AG08396 (cell line): Measurements from ENCODE around the gene KCNQ1.
A peak's percentile ranks its signal among the peaks of the same experiment; 100 is the strongest.
"Not testable (repeated sequence)": the region's sequence is repeated elsewhere in the genome, so short reads cannot be mapped to it uniquely, and the experiment has no call there.

Experiments
- DNase-seq: peaks from one replicate; pipeline ENCODE4 v3.0.0; 2012; ENCODE audit warnings: low spot score, mixed read lengths

KCNQ1 gene

DNA sequence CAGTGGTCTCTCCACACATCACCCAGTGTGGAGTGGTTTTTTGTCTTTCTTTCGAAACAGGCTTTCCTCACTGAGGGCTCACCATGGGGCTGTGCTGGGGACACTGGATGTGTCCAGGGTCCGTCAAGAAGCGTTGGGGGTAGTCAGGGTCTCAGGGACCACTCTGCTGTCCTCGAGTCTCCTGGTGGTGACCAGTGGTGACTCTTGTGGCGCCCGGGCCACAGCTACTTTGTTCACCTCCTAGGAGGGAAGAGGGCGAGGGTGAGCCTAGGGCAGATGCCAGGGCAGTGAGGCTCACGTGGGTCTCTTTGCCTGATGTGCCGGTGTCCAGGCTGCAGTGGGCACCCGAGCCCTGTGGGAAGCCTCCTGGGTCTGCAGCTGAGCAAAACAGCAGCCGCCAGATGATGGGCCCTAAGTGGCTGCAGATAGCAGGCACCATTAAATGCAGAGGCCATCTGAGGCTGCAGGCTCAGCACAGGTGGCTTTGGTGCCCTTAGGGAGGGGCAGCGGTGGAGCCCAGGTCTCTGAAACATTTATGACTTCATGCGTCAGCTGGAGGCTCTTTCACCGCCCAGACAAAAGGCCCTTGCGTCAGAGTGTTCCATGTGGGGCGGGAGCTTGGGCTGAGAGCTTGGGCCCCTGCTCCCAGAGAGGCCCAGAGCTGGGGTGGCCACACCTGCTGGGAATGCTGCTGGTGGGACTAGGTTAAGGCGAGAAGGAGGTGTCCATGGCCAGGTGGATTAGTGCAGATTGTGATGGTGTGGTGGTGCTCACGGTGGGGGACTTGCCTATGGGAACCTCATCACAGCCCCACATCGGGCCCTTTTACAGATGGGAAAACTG is 29.5 kb downstream of the KCNQ1 start:
- no peak for DNase-seq

DNA sequence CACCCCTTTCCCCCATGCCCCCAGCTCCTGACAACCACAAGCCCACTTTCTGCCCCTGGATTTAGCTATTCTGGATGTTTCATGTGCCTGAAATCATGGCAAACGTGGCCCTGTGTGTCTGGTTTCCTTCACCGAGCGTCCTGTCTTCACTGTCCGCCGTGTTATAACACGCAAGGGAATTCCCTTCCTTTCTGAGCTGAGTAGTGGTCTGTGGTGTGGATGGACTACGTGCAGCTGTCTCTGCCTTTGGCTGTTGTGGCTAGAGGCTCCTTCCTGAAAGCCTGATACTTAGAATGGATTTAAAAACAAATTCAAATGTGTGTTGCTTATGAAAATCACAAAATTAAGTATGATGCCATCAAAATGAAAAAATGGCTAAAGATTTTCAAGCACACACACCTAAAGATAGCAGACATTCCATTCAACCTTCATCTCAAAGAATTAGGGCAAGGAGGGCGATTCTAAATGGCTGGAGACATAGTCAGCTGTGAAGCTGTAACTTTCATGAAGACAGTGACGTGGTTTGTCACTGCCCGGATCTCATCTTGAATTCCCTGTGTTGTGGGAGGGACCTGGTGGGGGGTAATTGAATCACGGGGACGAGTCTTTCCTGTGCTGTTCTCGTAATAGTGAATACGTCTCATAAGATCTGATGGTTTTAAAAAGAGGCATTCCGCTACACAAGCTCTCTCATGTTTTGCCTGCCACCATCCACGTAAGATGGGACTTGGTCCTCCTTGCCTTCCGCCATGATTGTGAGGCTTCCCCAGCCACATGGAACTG is 30.5 kb downstream of the KCNQ1 start:
- no peak for DNase-seq

DNA sequence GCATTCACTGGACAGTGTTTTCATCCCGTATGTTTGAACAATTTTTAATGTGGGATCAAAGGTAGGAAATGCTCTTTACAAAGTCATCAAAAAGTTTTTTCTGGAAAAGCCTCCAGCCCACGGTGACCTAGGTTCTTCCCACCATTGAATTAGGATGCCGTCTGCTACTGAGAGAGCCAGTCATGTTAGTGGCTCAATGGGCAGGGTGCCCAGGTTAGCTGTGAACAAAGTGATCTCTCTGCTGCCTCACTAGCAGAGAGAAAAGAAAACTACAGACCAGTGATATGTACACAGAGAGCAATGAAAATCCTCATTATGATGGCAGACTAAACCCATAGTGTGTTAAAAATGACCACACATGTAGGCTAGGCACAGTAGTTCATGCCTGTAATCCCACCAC is 32.4 kb downstream of the KCNQ1 start:
- no peak for DNase-seq

DNA sequence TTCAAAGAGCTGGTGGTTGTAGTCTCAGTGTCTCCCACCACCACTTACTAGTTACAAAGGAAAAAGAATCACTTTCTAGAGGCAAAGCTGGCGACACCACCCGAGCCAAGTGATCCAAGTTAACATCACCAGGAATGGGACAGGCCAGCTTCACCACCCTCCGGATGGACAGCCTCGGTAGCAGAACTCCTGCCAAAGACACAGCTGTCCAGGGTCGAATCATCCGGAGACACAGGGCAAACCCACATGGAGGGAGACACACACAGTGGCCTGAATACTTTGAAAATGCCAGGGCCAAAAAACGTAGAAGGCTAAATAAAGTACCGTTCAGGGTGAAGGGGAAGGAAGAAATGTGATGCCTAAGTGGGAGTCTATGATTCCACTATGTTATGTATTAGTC is 33.1 kb downstream of the KCNQ1 start:
- DNase-seq = no peak

DNA sequence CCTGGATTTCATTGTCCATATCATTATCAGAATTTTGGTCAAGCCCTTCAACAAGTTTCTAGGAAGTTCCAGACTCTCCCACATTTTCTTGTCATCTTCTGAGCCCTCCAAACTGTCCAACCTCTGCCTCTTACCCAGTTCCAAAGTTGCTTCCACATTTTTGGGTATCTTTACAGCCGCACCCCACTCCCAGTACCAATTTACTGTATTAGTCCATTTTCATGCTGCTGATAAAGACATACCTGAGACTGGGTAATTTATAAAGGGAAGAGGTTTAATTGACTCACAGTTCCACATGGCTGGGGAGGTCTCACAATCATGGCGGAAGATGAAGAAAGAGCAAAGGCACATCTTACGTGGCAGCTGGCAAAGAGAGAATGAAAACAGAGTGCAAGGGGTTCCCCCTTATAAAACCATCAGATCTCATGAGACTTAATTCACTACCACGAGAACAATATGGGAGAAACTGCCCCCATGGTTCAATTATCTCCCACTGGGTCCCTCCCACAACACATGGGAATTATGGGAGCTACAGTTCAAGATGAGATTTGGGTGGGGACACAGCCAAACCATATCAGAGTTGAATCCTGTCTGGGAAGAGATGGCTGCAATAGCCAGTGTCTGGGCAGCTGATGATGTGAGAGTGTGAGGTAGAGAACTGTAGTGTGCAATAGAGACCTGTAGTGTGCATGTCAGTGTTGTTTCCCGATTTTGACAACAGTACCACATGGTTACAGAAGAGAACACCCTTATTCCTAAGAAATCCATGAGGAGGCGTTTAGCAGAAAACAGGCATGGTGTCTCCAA is 35.5 kb downstream of the KCNQ1 start:
- DNase-seq = not testable (repeated sequence)

DNA sequence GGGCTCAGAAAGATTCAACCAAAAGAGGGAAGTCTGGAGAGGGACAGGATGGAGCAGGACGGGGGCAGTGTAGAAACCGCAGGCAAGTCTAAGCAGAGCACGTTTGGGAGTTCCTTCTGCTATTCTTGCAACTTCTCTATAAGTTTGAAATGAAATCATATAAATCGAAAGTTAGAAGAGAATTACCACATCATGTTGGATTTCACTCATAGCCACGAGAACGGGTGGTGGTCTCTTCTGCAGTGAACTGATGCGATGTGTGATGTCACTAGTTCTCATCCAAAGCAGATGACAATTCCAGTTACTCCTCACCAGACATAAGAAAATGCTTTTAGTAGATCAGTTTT is 36.0 kb downstream of the KCNQ1 start:
- DNase-seq = no peak

DNA sequence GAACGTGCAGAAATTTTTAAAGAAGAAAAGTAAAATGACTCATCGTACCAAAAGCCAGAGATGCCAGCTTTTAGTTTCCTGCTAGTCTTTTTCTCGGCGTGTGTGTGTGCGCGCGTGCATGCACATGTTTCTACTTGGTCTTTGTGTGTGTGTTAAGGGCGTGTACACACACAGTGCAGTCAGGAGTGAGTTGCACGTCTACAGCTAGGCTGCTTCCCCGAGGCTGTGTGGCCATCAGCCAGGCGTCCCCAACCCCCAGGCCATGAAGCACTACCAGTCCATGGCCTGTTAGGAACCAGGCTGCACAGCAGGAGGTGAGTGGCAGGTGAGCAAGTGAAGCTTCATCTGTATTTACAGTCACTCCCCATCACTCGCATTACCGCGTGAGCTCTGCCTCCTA is 36.4 kb downstream of the KCNQ1 start:
- no peak for DNase-seq

DNA sequence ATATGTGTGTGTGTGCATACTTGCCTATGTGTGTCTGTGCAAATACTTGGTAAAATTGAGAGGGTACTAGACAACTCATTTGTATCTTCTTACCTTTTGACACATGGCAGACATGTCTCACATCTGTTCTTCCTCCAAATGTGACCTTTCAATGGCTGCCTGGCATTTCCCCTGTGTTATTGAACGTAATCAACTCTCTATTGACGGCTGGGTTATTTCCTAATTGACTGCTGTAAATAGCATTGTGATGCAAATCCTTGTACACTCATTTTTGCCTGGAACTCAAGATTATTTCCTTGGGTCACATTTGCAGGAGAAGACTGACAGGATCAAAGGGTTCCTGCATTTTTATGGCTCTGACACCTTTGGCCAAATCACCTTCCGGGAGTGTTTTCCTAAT is 37.4 kb downstream of the KCNQ1 start:
- DNase-seq = no peak

DNA sequence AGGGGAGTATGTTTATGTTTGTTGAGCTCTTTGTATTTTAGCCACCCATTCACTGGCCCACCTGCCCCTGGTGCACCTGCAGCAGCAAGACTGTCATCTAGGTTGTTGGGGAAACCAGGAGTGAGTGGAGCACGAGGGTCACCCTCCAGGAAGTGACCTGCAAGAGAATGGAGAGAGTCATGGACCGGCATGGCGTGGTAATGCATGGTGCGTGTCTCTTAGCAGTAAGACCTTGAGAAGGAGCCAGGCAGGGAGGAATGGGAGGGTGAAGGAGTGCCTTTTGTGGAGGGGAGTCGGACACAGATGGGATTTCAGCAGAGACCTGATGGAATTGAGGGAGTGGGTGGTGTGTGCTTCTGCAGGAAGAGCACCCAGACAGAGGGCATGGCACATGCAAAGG is 37.9 kb downstream of the KCNQ1 start:
- no peak for DNase-seq

DNA sequence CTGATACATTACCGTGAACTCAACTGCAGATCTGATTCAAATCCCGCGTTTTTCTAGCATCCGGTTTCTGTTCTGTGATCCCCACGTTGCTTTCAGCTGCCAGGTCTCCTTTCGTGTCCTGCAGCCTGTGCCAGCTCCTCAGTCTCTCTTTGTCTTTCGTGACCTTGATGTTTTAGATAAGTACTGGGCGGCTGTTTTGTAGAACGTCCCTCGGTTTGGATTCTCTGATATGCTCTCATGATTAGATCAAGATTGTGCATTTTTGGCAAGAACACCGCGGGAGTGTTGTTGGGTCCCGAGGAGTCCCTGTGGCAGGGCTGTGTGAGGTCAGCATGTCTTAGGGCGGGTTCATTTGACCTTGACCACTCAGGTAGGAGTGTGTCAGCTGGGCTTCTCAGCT is 38.6 kb downstream of the KCNQ1 start:
- no peak for DNase-seq

DNA sequence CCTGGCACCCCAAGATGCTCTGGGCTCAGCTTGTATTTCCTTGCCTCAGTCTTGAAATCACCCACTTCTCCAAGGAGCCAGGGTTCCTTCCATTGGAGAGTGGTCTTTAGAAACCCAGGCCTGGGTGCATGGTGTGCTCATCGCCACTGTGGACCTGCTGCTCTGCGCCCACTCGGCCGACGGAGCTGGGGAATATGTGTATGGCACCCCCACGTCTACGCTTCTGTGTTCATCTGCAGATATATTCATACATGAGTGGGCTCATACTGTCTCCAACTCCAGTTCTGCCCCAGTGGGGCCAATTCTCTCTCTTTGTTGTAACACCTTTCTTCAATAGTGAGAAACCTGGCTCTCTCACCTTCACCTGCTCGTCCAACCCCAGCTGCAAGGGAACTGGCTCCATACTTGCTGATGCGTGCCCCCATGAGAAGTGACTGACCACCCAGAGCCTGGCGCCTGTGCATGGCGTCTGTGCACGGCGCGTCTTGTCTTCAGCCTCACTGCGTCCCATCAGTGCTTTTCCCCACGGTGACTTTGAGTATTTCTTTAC is 39.8 kb downstream of the KCNQ1 start:
- no peak for DNase-seq

DNA sequence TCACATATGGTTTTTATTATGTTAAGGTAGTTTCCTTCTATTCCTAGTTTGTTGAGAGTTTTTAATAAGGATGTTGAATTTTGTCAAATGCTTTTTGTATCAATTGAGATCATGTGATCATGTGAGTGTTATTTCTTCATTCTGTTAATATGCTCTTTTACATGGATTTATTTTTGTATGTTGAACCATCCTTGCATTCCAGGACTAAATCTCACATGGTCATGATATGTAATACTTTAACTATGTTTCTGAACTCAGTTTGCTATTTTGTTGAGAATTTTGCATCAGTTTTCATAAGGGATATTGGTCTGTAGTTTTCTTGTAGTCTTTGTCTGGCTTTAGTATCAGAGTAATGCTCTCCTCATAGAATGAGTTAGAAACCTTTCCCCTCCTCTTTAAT is 43.2 kb downstream of the KCNQ1 start:
- DNase-seq = no peak

DNA sequence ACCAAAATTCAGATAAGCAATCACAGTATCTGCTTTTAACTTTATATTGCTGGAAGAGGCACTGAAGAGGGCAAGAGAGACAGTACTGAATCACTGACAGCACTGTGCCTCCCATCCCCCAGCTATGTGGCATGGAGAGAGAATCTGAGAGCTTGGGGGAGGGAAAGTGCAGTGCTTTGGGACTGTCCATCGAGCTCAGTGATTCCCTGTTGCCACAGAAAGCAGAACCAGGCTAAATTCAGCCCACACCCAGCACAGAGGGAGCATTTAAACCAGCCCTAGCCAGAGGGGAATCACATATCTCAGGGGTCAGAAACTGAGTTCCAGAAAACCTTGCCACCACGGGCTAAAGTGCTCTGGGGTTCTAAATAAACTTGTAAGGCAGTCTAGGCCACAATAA is 44.3 kb downstream of the KCNQ1 start:
- no peak for DNase-seq

DNA sequence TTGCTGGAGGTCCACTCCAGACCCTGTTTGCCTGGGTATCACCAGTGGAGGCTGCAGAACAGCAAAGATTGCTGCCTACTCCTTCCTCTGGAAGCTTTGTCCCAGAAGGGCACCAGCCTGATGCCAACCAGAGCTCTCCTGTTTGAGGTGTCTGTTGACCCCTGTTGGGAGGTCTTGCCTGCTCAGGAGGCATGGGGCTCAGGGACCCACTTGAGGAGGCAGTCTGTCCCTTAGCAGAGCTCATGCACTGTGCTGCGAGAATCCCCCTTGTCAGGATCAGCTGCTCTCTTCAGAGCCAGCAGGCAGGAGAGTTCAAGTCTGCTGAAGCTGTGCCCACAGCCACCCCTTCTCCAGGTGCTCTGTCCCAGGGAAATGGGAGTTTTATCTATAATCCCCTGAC is 53.1 kb downstream of the KCNQ1 start:
- DNase-seq = not testable (repeated sequence)

DNA sequence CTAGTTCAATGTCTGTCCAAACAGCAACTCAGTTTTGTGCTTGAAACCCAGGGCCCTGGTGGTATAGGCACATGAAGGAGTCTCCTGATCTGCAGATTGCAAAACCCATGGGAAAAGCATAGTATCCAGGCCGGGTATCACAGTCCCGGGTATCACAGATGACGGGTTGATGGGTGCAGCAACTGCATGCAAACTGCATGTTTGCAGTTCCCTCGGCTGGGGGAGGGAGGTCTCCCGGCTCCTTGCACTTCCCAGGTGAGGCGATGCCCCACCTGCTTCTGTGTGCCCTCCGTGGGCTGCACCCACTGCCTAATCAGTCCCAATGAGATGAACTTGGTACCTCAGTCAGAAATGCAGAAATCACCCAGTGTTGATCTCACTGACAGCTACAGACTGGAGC is 53.9 kb downstream of the KCNQ1 start:
- DNase-seq = no peak

DNA sequence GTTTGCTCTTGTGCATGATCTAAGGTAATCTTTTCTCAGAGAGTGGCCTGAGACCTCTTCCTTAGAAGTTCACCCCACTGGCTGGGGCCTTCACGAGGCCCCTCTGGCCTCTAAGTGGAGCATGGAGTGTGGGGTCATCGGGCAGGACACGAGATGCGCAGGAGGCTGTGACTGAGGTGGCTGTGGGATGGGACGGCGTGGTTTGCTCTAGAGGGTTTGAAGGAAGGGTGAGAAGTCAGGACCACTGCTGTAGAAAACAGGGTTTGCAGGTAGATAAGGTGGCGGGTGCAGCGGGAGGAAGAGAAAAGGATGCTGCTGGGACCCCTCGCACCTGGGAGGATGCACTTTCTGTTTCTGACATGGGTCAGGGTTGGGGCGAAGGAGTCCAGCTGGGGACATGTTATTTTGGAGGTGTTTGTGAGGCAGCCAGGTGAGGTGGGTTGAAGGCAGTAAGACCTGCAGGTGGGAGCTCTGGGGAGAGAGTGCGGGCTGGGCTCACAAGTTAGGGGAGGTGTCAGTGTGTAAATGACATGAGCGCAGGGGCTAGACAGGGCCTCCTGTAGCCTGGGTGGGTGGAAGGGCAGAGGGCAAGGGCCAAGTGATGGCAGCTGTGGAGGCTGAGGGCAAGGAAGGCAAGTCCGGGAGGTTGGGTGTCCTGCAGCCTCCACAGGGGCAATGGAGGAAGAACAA is 62.5 kb downstream of the KCNQ1 start:
- DNase-seq = peak; percentile 2

DNA sequence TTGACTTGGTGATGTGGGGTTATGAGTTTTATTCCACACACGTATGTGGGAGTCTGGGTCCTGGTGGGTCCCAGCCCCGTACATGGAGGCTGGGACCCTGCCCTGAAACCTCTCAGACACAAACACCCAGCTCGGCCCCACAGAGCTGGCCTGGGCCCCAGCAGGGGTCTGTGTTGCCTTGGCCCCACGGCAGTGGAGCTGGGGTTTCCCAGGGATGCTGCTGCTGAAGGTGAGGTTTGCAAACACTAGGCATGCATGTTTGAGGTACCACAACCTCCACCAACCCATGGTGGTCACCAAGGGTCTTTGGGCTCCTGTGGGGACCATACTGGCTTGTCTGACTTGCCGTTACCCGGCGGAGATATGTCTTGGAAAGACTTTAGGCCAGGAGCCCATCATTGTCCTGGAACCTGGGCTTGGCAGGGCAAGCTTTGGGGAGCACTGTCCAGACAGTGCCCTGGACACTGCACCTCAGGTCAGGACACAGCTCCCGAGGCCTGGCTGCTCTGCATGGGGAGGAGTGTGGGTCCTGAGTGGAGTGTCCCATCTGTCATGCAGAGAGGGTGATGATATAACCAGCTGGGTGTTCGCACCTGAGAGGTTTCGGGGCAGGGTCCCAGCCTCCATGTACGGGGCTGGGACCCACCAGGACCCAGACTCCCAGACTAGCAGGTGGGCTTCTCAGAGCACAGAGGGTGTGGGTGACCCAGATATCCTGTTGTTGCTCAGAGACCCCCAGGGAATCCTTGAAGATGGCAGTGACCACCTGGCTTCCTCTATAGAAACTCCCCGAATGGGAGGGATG is 63.3 kb downstream of the KCNQ1 start:
- DNase-seq = peak; percentile 2

DNA sequence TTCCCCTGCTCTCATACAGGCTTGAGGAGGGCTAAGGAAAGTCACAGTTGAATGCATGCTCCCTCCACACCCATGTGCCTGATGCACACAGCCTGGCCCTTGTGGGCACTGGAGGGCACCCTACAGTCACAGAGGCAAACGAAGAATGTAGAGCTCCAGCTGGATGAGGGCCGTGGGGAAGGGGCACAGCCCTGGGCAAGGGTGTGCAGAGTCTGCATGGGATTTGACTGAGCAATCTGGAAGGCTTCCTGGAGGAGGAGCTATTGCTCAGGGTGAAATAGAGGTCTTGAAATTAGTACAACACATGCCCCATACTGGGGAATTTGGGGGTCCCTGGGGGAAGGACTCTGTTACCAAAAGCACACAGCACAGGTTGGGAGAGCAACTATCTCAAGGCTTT is 64.0 kb downstream of the KCNQ1 start:
- peak; percentile 1 for DNase-seq

DNA sequence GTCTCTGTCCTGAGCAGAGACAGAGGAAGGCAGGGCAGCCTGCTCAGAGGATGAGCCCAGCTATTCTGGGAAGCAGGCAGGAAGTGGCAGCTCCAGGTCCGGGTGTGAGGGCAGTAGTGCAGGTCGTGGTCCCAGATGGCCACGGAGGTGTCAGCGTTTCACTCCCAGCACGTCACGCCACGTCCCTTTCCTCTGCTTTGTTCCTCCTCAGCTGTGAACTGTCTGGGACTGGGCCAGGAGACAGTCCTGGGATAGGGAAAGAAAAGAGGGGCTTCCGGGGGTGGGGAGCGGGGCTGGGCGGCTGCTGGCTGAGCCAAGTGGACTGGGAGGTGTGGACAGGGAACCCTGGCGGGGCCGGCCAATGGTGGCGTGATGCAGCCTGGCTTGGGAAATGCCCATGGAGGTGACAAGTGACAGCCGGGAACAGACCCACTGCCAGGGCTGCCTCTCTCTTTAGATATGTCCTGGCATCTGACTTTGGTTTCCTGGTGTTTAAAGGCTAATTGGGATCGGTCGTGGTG is 64.7 kb downstream of the KCNQ1 start:
- peak; percentile 6 for DNase-seq

DNA sequence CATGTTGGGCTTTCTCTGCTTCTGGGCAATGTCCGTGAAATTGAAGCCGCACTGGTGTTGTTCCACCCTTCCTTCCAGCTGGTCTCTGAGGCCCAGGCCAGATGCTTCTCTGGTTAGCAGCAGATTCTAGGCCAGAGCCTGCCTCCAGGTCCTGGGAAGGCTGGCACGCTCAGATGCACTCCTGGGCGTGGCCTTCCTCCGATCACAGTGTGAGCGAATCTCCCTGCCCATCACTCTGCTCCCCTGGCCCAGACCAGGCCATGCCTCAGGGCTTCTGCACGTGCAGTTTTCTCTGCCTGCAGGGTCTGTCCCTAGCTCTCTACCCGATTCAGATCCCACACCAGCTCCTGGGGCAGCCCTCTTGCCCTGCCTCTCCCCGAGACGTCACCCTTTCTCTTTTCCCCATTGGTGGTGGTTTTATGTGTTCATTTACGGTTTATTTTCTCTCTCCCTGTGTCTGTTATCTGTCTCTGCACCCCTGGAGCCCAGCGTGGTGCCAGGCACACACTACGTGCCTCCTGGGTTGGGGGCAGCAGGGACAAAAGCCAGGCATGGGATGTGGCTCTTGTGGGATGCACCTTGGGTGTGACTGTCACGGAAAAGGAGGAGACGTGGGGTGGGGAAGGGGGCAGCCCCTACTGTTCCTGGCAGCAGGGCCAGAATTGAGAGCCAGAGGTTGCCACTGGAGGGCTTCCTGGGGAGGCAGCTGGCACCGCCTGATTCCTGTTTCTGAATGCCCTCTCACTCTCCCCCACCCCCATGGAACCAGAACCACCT is 66.0 kb downstream of the KCNQ1 start:
- peak; percentile 29 for DNase-seq
